HG03135 (cell line): ENCODE data around the gene ATG7.
"Not testable (repeated sequence)": the region's sequence is repeated elsewhere in the genome, so short reads cannot be mapped to it uniquely, and the experiment has no call there.

ENCODE experiments used
- ATAC-seq: cut with Tn5 transposase; IDR thresholded peaks from one replicate; pipeline ENCODE4 v1.9.1; 2021; ENCODE audit warnings: mild to moderate bottlenecking, moderate library complexity; ENCODE audit not compliant: unreplicated experiment

Gene ATG7

GRCh38 chr3:11384074-11384473 lies 111.9 kb downstream of the ATG7 start:
- ATAC-seq: no peak

- ATAC-seq: no peak
Observed at GRCh38 chr3:11385326-11385725, 113.1 kb downstream of the ATG7 start.

- no peak for ATAC-seq
Observed at GRCh38 chr3:11385891-11386290, 113.7 kb downstream of the ATG7 start.

GRCh38 chr3:11386465-11387113 lies 114.4 kb downstream of the ATG7 start:
- ATAC-seq: no peak

- ATAC-seq: no peak
Observed at GRCh38 chr3:11389386-11390268, 117.4 kb downstream of the ATG7 start.

- ATAC-seq: no peak
Observed at GRCh38 chr3:11390411-11391131, 118.4 kb downstream of the ATG7 start.

GRCh38 chr3:11391174-11391879 lies 119.1 kb downstream of the ATG7 start:
- ATAC-seq: no peak

GRCh38 chr3:11392014-11392859 lies 120.0 kb downstream of the ATG7 start:
- ATAC-seq: no peak

- ATAC-seq: no peak
Observed at GRCh38 chr3:11392860-11393114, 120.6 kb downstream of the ATG7 start.

- no peak for ATAC-seq
Observed at GRCh38 chr3:11393401-11393800, 121.2 kb downstream of the ATG7 start.

- no peak for ATAC-seq
Observed at GRCh38 chr3:11394392-11394791, 122.2 kb downstream of the ATG7 start.

- ATAC-seq: no peak
Observed at GRCh38 chr3:11400213-11400612, 128.0 kb downstream of the ATG7 start.

- ATAC-seq: no peak
Observed at GRCh38 chr3:11401434-11401833, 129.2 kb downstream of the ATG7 start.

GRCh38 chr3:11405323-11405722 lies 133.1 kb downstream of the ATG7 start:
- ATAC-seq: no peak

GRCh38 chr3:11407644-11408043 lies 135.4 kb downstream of the ATG7 start:
- no peak for ATAC-seq

- ATAC-seq: not testable (repeated sequence)
Observed at GRCh38 chr3:11408324-11408859, 136.2 kb downstream of the ATG7 start.

GRCh38 chr3:11410564-11410963 lies 138.4 kb downstream of the ATG7 start:
- no peak for ATAC-seq

- no peak for ATAC-seq
Observed at GRCh38 chr3:11411956-11412355, 139.8 kb downstream of the ATG7 start.

GRCh38 chr3:11413071-11413470 lies 140.9 kb downstream of the ATG7 start:
- no peak for ATAC-seq

GRCh38 chr3:11415099-11415498 lies 142.9 kb downstream of the ATG7 start:
- ATAC-seq: no peak
